Prostate gland (tissue), 2 donors: Measurements from ENCODE around the gene USP4.

ENCODE experiments used
- POLR2A ChIP-seq: fragments of 450-650 bp; IDR thresholded peaks from one replicate; pipeline ENCODE4 v1.6.1; 2016; ENCODE audit warnings: antibody characterized with exemption, mild to moderate bottlenecking
- TF ChIP-seq, protein P1 (sequence below), 4 experiments: fragments of 200-600 bp in 2 of 4; fragments of 450-650 bp in 2 of 4; sonication (generic) in 2 of 4; IDR thresholded peaks; 1 replicate in 3 of 4; 2 replicates in 1 of 4; pipeline ENCODE4 v1.5.1; 2016 to 2019; ENCODE audit warnings: antibody characterized with exemption in 4 of 4, mild to moderate bottlenecking in 2 of 4, moderate library complexity in 2 of 4

GRCh38 chr3:49333091-49333490 is 6.8 kb downstream of the USP4 start:
- TF ChIP-seq POLR2A, result no peak
- TF ChIP-seq, protein P1, sequence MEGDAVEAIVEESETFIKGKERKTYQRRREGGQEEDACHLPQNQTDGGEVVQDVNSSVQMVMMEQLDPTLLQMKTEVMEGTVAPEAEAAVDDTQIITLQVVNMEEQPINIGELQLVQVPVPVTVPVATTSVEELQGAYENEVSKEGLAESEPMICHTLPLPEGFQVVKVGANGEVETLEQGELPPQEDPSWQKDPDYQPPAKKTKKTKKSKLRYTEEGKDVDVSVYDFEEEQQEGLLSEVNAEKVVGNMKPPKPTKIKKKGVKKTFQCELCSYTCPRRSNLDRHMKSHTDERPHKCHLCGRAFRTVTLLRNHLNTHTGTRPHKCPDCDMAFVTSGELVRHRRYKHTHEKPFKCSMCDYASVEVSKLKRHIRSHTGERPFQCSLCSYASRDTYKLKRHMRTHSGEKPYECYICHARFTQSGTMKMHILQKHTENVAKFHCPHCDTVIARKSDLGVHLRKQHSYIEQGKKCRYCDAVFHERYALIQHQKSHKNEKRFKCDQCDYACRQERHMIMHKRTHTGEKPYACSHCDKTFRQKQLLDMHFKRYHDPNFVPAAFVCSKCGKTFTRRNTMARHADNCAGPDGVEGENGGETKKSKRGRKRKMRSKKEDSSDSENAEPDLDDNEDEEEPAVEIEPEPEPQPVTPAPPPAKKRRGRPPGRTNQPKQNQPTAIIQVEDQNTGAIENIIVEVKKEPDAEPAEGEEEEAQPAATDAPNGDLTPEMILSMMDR (IDR thresholded peaks at IDR 0.05), result no peak
